ENCODE data around the gene TEX261.
A peak's percentile ranks its signal among the peaks of the same experiment; 100 is the strongest.

TEX261 gene

DNA sequence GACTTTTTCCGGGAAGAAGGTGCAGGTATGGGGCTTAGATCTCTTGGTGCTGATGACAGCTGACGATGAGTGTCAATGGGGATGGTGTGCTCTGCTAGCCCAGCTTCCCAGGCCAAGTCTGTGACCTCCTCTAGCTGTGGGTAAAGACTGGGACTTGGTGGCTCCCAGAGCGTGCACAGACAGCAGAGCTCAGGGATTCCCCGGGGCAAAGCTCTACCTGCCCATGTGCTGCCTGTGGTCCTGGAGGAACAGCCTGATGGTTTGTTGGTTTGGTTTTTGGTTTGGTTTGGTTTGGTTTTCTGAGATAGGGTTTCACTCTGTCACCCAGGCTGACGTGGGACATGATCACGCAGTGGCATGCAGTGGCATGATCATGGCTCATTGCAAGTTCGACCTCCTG lies 39.8 kb downstream of the TEX261 start:
- no peak for DNase-seq

GRCh38 chr2:70949086-70949485 lies 45.6 kb downstream of the TEX261 start:
- DNase-seq = no peak

GRCh38 chr2:70948337-70949003 lies 46.2 kb downstream of the TEX261 start:
- peak; percentile 24 for DNase-seq

GRCh38 chr2:70947556-70948184 lies 47.0 kb downstream of the TEX261 start:
- DNase-seq = no peak

GRCh38 chr2:70946832-70947442 lies 47.7 kb downstream of the TEX261 start:
- DNase-seq = peak; percentile 6

DNA sequence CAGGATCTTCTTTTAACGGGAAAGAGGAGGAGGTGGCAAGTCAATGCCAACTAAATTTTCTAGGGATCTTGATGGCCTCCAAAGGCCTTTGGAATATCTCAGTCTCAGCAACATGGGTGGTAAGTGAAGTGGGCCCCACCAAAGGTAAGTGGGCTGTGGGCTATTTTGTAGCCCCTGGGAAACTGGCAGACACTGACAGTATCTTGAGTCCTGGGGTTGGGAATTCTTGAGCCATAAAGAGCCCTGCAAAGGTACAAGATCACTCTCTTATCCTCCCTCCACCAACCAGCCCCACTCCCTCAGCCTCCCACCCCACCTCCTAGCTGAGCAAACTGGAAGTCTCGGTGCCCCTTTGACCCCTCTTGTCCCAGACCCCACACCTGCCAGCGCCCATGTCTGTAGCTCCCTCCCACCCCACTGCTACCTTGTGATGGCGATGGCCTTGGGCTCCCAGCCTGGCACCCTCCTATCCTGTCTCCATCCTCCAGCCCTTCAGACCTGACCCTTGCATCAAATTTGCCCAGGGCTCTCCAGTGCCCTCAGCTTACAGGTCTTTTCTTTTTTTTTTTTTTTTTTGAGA lies 50.5 kb downstream of the TEX261 start:
- no peak for DNase-seq

DNA sequence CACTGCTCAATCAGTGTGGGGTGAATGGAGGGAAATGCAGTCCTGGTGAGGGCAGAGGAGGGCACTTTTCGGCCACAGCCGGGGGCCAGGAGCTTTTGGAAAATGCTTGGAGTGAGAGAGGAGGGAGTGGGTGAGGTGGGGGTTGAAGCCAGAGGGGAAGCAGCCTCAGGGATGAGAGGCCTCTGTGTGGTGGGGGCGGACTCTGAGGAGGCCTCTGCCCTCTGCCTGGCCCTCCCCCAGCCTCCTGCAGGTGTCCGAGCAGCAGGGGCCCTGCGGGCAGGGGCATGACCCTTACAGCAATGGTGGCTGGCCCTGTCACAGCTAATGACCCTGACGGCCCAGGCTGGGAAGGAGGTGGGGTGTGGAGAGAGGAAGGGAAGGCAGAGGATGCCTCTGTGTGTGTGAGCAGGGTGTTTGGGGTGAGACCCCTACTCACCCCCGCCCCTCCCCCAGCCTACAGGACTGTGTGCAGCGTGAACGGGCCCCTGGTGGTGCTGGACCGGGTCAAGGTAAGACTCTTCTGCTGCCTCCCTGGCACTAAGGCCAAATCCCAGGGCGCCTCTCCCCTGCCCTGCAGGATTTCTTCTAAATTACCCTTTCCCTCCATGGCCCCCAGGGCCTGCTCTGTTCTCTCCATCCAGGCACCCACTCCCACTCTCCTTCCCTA lies 51.3 kb downstream of the TEX261 start:
- DNase-seq = no peak

- DNase-seq = no peak
Observed at GRCh38 chr2:70942396-70943204, 52.1 kb downstream of the TEX261 start.

DNA sequence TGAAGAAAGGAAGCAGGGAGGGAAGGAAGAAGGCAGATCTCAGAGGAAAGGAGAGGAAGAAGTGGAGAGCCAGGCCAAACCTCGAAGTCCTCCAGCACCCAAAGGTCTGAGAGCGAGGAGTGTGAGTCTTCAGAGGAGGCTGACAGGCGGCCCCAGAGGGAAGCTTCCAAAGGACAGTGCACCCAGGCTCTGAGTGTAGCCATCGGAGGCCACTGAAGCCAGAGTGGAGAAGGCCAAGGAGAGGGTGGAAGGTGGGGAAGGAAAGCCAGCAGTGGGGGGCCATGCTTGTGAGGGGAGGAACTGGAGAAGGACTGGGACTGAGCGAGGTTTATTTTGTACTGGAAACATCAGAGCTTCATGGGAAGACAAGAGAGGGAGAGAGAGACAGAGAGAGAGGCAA lies 53.0 kb downstream of the TEX261 start:
- DNase-seq = no peak

DNA sequence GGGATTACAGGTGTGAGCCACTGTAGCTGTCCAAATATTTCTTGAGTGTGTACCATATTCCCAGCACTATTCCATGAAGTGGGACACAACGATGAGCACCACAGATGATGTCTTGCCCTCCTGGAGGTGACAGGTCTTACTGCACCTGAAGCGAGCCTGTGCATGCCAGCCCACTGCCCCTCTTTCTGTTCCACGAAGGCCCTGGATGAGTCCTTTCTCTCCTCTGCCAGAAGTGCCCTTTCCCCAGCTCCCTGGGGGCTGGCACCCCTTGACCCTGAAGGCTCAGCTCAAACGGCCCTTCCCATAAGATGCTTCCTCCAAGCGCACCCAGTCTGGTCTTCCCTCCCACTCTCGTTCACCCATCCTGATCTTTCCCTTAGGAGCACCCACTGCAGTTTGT lies 53.5 kb downstream of the TEX261 start:
- DNase-seq = no peak

DNA sequence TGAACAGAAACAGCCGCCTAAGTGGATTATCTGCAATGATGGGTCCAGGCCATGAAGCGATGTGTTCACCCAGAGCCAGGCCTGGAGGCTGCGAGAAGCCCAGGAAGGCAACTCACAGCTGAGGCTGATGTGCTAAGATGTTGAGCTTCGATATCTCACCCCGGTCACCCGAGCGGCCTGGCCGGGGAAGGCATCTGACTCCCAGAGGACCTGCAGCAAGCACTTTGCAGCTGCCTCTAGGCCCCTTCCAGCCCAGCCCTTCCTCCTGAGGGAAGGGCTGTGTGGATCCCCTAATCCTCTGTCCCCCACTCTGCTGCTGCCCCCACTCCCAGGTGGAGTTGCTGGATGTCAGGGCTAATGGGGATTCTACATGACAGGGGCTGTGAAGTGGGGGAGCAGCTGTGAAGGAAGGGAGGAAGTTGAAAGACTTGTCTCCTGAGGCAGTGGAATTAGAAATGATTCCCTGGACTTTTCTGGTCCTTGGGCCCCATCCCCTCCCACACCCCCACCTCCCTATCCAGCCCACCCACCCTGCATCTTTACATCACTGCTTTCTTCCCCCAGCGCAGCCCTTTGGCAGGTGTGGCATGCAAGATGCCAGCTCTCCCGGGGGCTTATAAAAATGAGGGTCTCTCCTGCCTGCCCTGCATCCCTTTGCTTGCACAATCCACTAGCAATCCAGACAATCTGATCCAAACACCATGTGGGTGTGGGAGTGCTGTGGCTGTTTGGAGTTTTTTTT lies 54.7 kb downstream of the TEX261 start:
- no peak for DNase-seq

DNA sequence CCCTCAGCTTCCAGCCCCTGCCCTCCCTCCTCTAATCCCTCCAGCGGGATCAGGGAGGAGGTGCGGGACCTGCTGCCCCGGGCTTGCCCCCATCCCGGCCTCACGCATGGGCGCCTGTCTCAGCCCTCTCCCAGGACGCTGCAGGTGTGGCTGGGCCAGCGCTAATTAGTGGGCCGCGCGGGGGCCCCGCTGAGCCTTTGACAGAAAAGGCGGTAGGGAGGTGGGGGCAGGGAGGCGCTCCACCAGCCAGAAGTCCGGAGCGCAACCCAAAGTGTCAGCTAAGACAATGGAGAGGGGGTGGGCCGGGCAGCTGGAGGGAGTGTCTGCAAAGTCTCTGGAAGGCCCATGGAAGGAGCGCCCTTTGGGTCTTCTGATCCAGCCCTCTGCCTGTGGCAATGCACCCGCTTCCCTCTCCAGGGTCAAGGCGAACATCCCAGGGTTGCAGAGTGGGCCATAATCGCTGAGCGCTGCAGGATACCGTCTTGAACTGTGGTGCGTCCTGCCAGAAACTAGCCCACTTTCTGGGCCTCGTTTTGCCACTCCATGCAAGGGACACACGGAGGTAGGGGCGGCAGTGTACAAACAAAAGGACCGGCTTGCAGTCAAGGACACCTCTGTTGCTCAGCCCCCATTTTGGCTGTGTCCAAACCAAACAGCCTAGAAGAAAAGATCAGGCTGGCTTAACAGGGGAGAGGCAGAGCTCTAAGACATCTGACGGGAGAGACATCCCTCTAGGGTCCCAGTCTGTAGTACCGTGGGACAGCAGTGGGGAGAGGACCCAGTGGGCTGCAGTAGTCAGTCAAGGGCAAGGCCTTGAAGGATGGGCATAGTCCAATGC lies 55.5 kb downstream of the TEX261 start:
- DNase-seq = no peak

DNA sequence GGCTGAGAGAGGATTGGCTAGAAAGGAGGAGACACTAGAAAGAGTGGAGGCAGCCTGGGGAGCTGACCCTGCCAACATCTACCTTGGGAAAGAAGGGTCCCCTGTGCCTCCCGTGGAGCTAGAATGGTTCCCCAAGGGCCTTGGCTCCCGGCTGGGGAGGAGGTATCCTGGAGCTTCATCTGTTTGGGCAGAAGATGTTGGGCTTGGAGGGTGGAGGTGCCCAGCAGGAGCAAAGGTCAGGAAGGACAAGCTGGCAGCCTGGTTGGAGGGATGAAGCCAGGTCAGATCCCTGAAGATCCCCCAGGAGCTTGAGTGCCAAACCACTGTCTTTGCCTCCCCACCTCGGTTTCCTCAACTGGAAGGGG lies 56.1 kb downstream of the TEX261 start:
- no peak for DNase-seq

- DNase-seq = no peak
Observed at GRCh38 chr2:70937866-70938585, 56.6 kb downstream of the TEX261 start.

DNA sequence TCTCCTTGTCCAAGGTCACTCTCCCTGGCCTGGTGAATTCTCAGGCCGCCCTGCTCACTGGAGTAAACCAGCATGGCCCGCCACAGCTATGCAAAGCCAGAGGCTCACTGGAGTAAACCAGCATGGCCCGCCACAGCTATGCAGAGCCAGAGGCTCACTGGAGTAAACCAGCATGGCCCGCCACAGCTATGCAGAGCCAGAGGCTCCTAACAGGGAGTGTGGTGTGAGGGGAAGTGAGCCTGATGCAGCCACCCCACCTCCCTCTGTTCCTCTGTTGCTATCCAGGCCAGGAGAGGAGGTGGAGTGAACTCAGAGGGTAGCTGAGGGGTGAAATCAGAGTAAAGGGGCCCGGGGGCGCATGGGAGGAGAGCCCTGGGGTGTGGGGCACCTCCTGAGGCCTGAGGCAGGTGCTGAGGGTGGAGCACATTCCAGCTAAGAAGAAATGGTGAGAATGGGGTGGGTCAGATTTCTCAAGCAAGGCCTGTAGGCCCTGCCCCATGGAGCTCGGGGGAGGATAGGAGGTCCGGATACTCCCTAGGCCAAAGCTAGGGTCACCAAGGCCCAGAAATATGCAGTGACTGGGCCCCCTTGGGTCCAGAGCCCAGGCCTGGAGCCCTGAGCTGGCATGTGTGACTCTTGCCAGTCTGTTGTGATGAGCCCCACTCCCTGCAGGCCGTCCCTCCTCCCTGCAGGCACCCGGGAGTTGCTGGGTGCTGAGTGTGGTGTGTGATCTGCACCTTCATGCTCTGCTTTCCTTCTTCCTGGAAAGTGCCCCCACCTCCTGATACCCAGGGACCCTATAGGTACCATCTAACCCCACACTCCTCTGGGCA lies 57.5 kb downstream of the TEX261 start:
- no peak for DNase-seq

DNA sequence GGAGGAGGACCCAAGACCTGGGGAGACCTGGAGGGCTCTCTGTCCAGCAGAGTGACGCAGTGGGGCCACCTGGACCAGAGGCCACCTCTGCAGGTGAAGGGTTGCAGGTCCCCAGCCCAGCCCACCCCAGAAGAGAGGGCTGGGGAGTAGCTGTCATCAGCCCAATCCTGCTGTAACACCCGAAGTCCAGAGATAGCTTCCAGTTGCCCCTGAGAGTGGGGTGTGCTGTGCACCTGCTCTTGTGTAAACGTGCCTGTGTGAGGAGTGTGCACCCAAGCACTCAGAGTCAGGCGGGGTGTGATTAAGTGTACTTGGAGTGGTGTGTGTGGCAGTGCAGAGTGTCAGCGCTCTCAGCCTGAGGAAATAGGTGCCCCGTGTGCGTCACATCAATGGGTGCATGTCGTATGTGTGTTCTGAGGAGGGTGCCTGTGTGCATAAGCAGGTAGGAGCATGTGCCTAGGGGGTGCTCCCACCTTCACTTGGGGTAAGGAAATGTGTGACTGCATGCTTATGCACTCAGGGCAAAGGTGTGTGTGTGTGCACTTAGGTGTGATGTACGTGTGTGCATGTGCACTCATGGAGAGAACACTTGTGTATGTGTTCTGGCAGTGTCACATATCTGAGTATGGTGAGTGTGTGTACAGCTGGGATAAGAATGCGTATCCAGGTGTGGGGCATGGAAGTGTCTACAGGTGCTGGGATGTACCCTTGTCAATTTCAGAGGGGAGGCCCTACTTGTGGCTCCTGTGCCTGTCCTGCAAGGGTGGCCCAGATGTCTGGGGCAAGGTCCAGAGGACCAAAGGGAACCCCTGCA lies 58.3 kb downstream of the TEX261 start:
- DNase-seq = no peak
